HG03571 (cell line): ENCODE results near the gene ATXN7.

Experiments used
- ATAC-seq: cut with Tn5 transposase; IDR thresholded peaks from one replicate; pipeline ENCODE4 v1.9.1; 2021; ENCODE audit not compliant: unreplicated experiment

Gene ATXN7

GRCh38 chr3:64042952-64043351 lies 179.3 kb downstream of the ATXN7 start:
- no peak for ATAC-seq

- no peak for ATAC-seq
Measured at GRCh38 chr3:64046592-64046991, 182.9 kb downstream of the ATXN7 start.

- ATAC-seq, result no peak
Measured at GRCh38 chr3:64046996-64047594, 183.4 kb downstream of the ATXN7 start.

- ATAC-seq, result no peak
Measured at GRCh38 chr3:64047787-64048186, 184.1 kb downstream of the ATXN7 start.

GRCh38 chr3:64048631-64049061 lies 185.0 kb downstream of the ATXN7 start:
- ATAC-seq, result no peak

GRCh38 chr3:64049136-64049535 lies 185.5 kb downstream of the ATXN7 start:
- no peak for ATAC-seq

- ATAC-seq, result no peak
Measured at GRCh38 chr3:64049832-64050231, 186.2 kb downstream of the ATXN7 start.
